WTC11 (cell line): ENCODE results near the gene MAP1B. TPM values are rescaled to one million over a fixed set of nuclear protein-coding genes. Genes with fewer than 3 reads are reported as not detected.

Experiments used
- ATAC-seq: fragments of 200-7000 bp; cut with Tn5 transposase; 2 replicates; pipeline ENCODE4 v1.10.0; 2021; ENCODE audit warnings: mild to moderate bottlenecking, moderate library complexity
- CTCF ChIA-PET: fragments of 300-600 bp; sonication (Branson Sonifier 250); formaldehyde crosslinking; loops from one replicate; lab custom pipeline; 2021; ENCODE audit warnings: antibody characterized with exemption; lab: Charles Lee
- POLR2A ChIA-PET: fragments of 350-600 bp; sonication (Branson Sonifier 250); formaldehyde crosslinking; loops from one replicate; lab custom pipeline; 2021; ENCODE audit warnings: antibody characterized with exemption; lab: Charles Lee
- DNase-seq: peaks from one replicate; pipeline ENCODE4 v3.0.0; 2021; ENCODE audit warnings: low spot score
- H3K27ac Mint-ChIP-seq: 2 replicates; pipeline ENCODE4 v1.8.0; 2021; ENCODE audit warnings: mixed read lengths
- H3K27me3 Mint-ChIP-seq: 2 replicates; pipeline ENCODE4 v1.8.0; 2021; ENCODE audit warnings: low read depth, mild to moderate bottlenecking, moderate library complexity, mixed read lengths
- H3K36me3 Mint-ChIP-seq: 2 replicates; pipeline ENCODE4 v1.8.0; 2021; ENCODE audit warnings: mixed read lengths
- H3K4me1 Mint-ChIP-seq: 2 replicates; pipeline ENCODE4 v1.8.0; 2022; ENCODE audit warnings: mixed read lengths
- H3K4me3 Mint-ChIP-seq: 2 replicates; pipeline ENCODE4 v1.8.0; 2021; ENCODE audit warnings: mild to moderate bottlenecking, moderate library complexity, mixed read lengths
- H3K9me3 Mint-ChIP-seq: 2 replicates; pipeline ENCODE4 v1.8.0; 2021; ENCODE audit warnings: mixed read lengths
- CREM ChIP-seq: sonication (generic); formaldehyde crosslinking; IDR thresholded peaks from 2 replicates; pipeline ENCODE4 v1.8.1; 2022; ENCODE audit warnings: mild to moderate bottlenecking, missing genetic modification reagents, moderate library complexity
- EMX1 ChIP-seq: fragments of 250-450 bp; sonication (Bioruptor Pico); IDR thresholded peaks from 2 replicates; pipeline ENCODE4 v1.8.0; 2021; ENCODE audit warnings: mild to moderate bottlenecking
- ETV6 ChIP-seq: sonication (generic); formaldehyde crosslinking; IDR thresholded peaks from 2 replicates; pipeline ENCODE4 v1.8.1; 2022; ENCODE audit warnings: mild to moderate bottlenecking, missing genetic modification reagents
- GABPB1 ChIP-seq: sonication (generic); formaldehyde crosslinking; IDR thresholded peaks from 2 replicates; pipeline ENCODE4 v1.8.1; 2023; ENCODE audit warnings: mild to moderate bottlenecking, missing genetic modification reagents
- GTF2I ChIP-seq: fragments of 250-450 bp; sonication (Bioruptor Pico); conservative IDR thresholded peaks from 2 replicates; pipeline ENCODE4 v1.4.0; 2021; ENCODE audit warnings: mild to moderate bottlenecking
- HMGA2 ChIP-seq: fragments of 250-450 bp; sonication (Bioruptor Pico); IDR thresholded peaks from 2 replicates; pipeline ENCODE4 v1.4.0; 2021; ENCODE audit warnings: mild to moderate bottlenecking, moderate library complexity
- IRF2 ChIP-seq: sonication (generic); formaldehyde crosslinking; IDR thresholded peaks from 2 replicates; pipeline ENCODE4 v1.8.0; 2022; ENCODE audit warnings: low read depth, missing genetic modification reagents, borderline replicate concordance
- JUN ChIP-seq: sonication (generic); formaldehyde crosslinking; IDR thresholded peaks from 2 replicates; pipeline ENCODE4 v1.8.0; 2023; ENCODE audit warnings: mild to moderate bottlenecking, missing genetic modification reagents
- MLX ChIP-seq: sonication (generic); formaldehyde crosslinking; IDR thresholded peaks from 2 replicates; pipeline ENCODE4 v1.8.1; 2023; ENCODE audit warnings: mild to moderate bottlenecking, missing genetic modification reagents, moderate library complexity
- NR2C2 ChIP-seq: sonication (generic); formaldehyde crosslinking; IDR thresholded peaks from 2 replicates; pipeline ENCODE4 v1.8.0; 2022; ENCODE audit warnings: mild to moderate bottlenecking, missing genetic modification reagents
- RELA ChIP-seq: sonication (generic); formaldehyde crosslinking; IDR thresholded peaks from 2 replicates; pipeline ENCODE4 v1.8.1; 2022; ENCODE audit warnings: missing genetic modification reagents, mild to moderate bottlenecking, borderline replicate concordance
- SMAD3 ChIP-seq: sonication (generic); formaldehyde crosslinking; IDR thresholded peaks from 2 replicates; pipeline ENCODE4 v1.8.0; 2022; ENCODE audit warnings: missing genetic modification reagents, mild to moderate bottlenecking, borderline replicate concordance
- SP1 ChIP-seq: sonication (generic); formaldehyde crosslinking; conservative IDR thresholded peaks from 2 replicates; pipeline ENCODE4 v1.8.1; 2022; ENCODE audit warnings: missing genetic modification reagents
- TCF7 ChIP-seq: sonication (generic); formaldehyde crosslinking; IDR thresholded peaks from 2 replicates; pipeline ENCODE4 v1.8.0; 2022; ENCODE audit warnings: mild to moderate bottlenecking, low read depth, missing genetic modification reagents, moderate library complexity
- TEAD4 ChIP-seq: sonication (generic); formaldehyde crosslinking; IDR thresholded peaks from 2 replicates; pipeline ENCODE4 v1.8.0; 2022; ENCODE audit warnings: mild to moderate bottlenecking, missing genetic modification reagents
- ZNF232 ChIP-seq: sonication (generic); formaldehyde crosslinking; IDR thresholded peaks from 2 replicates; pipeline ENCODE4 v1.8.0; 2022; ENCODE audit warnings: mild to moderate bottlenecking, missing genetic modification reagents
- ZNF281 ChIP-seq: sonication (generic); formaldehyde crosslinking; IDR thresholded peaks from 2 replicates; pipeline ENCODE4 v1.8.0; 2023; ENCODE audit warnings: mild to moderate bottlenecking, missing genetic modification reagents
- ZNF317 ChIP-seq: sonication (generic); formaldehyde crosslinking; IDR thresholded peaks from 2 replicates; pipeline ENCODE4 v1.8.1; 2023; ENCODE audit warnings: low read depth, mild to moderate bottlenecking, moderate library complexity, missing genetic modification reagents, borderline replicate concordance
- ZNF423 ChIP-seq: fragments of 250-450 bp; sonication (Bioruptor Pico); IDR thresholded peaks from 2 replicates; pipeline ENCODE4 v2.1.2; 2022; ENCODE audit warnings: mild to moderate bottlenecking, moderate library complexity
- ZNF671 ChIP-seq: fragments of 250-450 bp; sonication (Bioruptor Pico); IDR thresholded peaks from 2 replicates; pipeline ENCODE4 v1.8.0; 2021; ENCODE audit warnings: mild to moderate bottlenecking
- total RNA-seq: library from RNA; stranded (reverse); gene quantifications from 3 replicates; pipeline ENCODE4 v1.2.3, GENCODE V29; 2021
- TF ChIP-seq, protein P1 (sequence below): sonication (generic); formaldehyde crosslinking; conservative IDR thresholded peaks from 2 replicates; pipeline ENCODE4 v1.8.1; 2023; ENCODE audit warnings: mild to moderate bottlenecking, low read depth, missing genetic modification reagents, moderate library complexity

Gene MAP1B
- total RNA-seq, 1 experiment from 2014 or later, result 95.0 TPM

- Mint-ChIP-seq H3K27ac (0 out of 2 replicates have a peak overlapping the region, but pooled peaks have one; percentile 26), H3K4me1 (peaks cover 50% of the 10 kb centered on the region), H3K36me3 (no peaks in the 10 kb centered on the region), H3K4me3 (no peak overlapping the region), H3K9me3 (no peaks in the 10 kb centered on the region), H3K27me3 (no peaks in the 10 kb centered on the region)
- DNase-seq (no peak), ATAC-seq (no peak)
- TF ChIP-seq ZNF423 (CRISPR knock-in tag) (no peak), CREM (no peak), TEAD4 (CRISPR knock-in tag) (no peak), GABPB1 (CRISPR knock-in tag) (no peak), SP1 (CRISPR knock-in tag) (no peak), ZNF232 (CRISPR knock-in tag) (no peak), IRF2 (no peak), ZNF317 (CRISPR knock-in tag) (no peak), RELA (CRISPR knock-in tag) (no peak), SMAD3 (no peak), JUN (CRISPR knock-in tag) (no peak)
- TF ChIP-seq, protein P1, sequence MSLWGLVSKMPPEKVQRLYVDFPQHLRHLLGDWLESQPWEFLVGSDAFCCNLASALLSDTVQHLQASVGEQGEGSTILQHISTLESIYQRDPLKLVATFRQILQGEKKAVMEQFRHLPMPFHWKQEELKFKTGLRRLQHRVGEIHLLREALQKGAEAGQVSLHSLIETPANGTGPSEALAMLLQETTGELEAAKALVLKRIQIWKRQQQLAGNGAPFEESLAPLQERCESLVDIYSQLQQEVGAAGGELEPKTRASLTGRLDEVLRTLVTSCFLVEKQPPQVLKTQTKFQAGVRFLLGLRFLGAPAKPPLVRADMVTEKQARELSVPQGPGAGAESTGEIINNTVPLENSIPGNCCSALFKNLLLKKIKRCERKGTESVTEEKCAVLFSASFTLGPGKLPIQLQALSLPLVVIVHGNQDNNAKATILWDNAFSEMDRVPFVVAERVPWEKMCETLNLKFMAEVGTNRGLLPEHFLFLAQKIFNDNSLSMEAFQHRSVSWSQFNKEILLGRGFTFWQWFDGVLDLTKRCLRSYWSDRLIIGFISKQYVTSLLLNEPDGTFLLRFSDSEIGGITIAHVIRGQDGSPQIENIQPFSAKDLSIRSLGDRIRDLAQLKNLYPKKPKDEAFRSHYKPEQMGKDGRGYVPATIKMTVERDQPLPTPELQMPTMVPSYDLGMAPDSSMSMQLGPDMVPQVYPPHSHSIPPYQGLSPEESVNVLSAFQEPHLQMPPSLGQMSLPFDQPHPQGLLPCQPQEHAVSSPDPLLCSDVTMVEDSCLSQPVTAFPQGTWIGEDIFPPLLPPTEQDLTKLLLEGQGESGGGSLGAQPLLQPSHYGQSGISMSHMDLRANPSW (CRISPR knock-in tag), result no peak
- ChIA-PET CTCF (no interaction called here), POLR2A (no interaction called here)
These were observed 19.5 kb downstream of the MAP1B start for GRCh38 chr5:72126796-72127195.

- no peak overlapping the region for H3K4me3 Mint-ChIP-seq
- H3K9me3 Mint-ChIP-seq, result no peaks in the 10 kb centered on the region
- ChIA-PET POLR2A (no interaction called here), CTCF (no interaction called here)
- H3K27ac Mint-ChIP-seq, result no peak overlapping the region
- no peaks in the 10 kb centered on the region for H3K36me3 Mint-ChIP-seq
- no peak for ATAC-seq
- TF ChIP-seq GTF2I (CRISPR knock-in tag), result no peak
- TF ChIP-seq NR2C2 (CRISPR knock-in tag), result no peak
- no peak for TF ChIP-seq SP1 (CRISPR knock-in tag)
- TF ChIP-seq TCF7 (CRISPR knock-in tag), result no peak
- no peak for TF ChIP-seq MLX (CRISPR knock-in tag)
- no peak for TF ChIP-seq EMX1 (CRISPR knock-in tag)
- no peak for TF ChIP-seq ZNF281
- TF ChIP-seq ETV6 (CRISPR knock-in tag), result no peak
- no peak for TF ChIP-seq HMGA2 (CRISPR knock-in tag)
- no peak for TF ChIP-seq ZNF671 (CRISPR knock-in tag)
- H3K4me1 Mint-ChIP-seq, result peaks cover 45% of the 10 kb centered on the region
- no peaks in the 10 kb centered on the region for H3K27me3 Mint-ChIP-seq
- no peak for DNase-seq
These were observed 22.4 kb downstream of the MAP1B start for GRCh38 chr5:72129725-72130124.
